ENCODE measurements around the gene RTL5. TPM values are rescaled to one million over a fixed set of nuclear protein-coding genes. Genes with fewer than 3 reads are reported as not detected.

The RTL5 gene
- total RNA-seq, 2 donors from 2014 or later: 0.33 to 0.75 TPM

- DNase-seq (ENCODE audit: low spot score) (no peak), ATAC-seq (no peak)
- no peaks in the 10 kb centered on the region for H3K36me3 Mint-ChIP-seq
- peaks cover 48 to 54% of the 10 kb centered on the region in 2 donors for H3K4me1 Mint-ChIP-seq (ENCODE audit: low read depth in 2 of 2)
- peak overlapping the region; percentile 50 for H3K4me3 Mint-ChIP-seq
- peaks cover 0 to 30% of the 10 kb centered on the region in 2 donors for H3K27me3 Mint-ChIP-seq
- H3K9me3 Mint-ChIP-seq: no peaks in the 10 kb centered on the region
- H3K27ac Mint-ChIP-seq: peak overlapping the region in 1 of 2 donors; percentile 4
Measured at GRCh38 chrX:72125331-72126047, 6.2 kb downstream of the RTL5 start.

- Mint-ChIP-seq H3K4me3 (peak overlapping the region; percentile 50), H3K4me1 (ENCODE audit: low read depth in 2 of 2) (peaks cover 55 to 62% of the 10 kb centered on the region in 2 donors), H3K9me3 (no peaks in the 10 kb centered on the region), H3K27ac (peak overlapping the region; percentile 4 to 65), H3K27me3 (peaks cover 0 to 32% of the 10 kb centered on the region in 2 donors), H3K36me3 (no peaks in the 10 kb centered on the region)
- DNase-seq (ENCODE audit: low spot score) (no peak), ATAC-seq (no peak)
Measured at GRCh38 chrX:72124540-72125201, 7.0 kb downstream of the RTL5 start.

- no peak for ATAC-seq
- no peak for DNase-seq (ENCODE audit: low spot score)
- H3K4me3 Mint-ChIP-seq: peak overlapping the region; percentile 67
- H3K36me3 Mint-ChIP-seq: no peaks in the 10 kb centered on the region
- H3K27me3 Mint-ChIP-seq: peaks cover 0 to 25% of the 10 kb centered on the region in 2 donors
- H3K9me3 Mint-ChIP-seq: no peaks in the 10 kb centered on the region
- peaks cover 55 to 60% of the 10 kb centered on the region in 2 donors for H3K4me1 Mint-ChIP-seq (ENCODE audit: low read depth in 2 of 2)
- peak overlapping the region; percentile 49 to 65 for H3K27ac Mint-ChIP-seq
Measured at GRCh38 chrX:72123471-72124185, 8.1 kb downstream of the RTL5 start.

GRCh38 chrX:72122621-72123337, 8.9 kb downstream of the RTL5 start:
- Mint-ChIP-seq H3K4me3 (peak overlapping the region; percentile 67), H3K36me3 (no peaks in the 10 kb centered on the region), H3K27me3 (peaks cover 0 to 25% of the 10 kb centered on the region in 2 donors), H3K27ac (peak overlapping the region; percentile 49 to 65), H3K9me3 (no peaks in the 10 kb centered on the region), H3K4me1 (ENCODE audit: low read depth in 2 of 2) (peaks cover 55 to 60% of the 10 kb centered on the region in 2 donors)
- no peak for ATAC-seq
- no peak for DNase-seq (ENCODE audit: low spot score)

GRCh38 chrX:72121383-72121782, 10.3 kb downstream of the RTL5 start:
- Mint-ChIP-seq H3K9me3 (no peaks in the 10 kb centered on the region), H3K36me3 (no peaks in the 10 kb centered on the region), H3K27ac (peak overlapping the region; percentile 69 to 70), H3K4me1 (ENCODE audit: low read depth in 2 of 2) (peaks cover 57 to 58% of the 10 kb centered on the region in 2 donors), H3K4me3 (peak overlapping the region; percentile 67), H3K27me3 (peaks cover 0 to 32% of the 10 kb centered on the region in 2 donors)
- DNase-seq (ENCODE audit: low spot score) (peak; percentile 70), ATAC-seq (peak; percentile 92)

- Mint-ChIP-seq H3K27me3 (peaks cover 0 to 33% of the 10 kb centered on the region in 2 donors), H3K36me3 (no peaks in the 10 kb centered on the region), H3K4me3 (peak overlapping the region; percentile 67), H3K27ac (peak overlapping the region; percentile 69 to 70), H3K9me3 (no peaks in the 10 kb centered on the region), H3K4me1 (ENCODE audit: low read depth in 2 of 2) (peaks cover 57% of the 10 kb centered on the region in 2 donors)
- ATAC-seq (peak in 1 of 2 donors; percentile 29), DNase-seq (ENCODE audit: low spot score) (no peak)
Measured at GRCh38 chrX:72120837-72121236, 10.9 kb downstream of the RTL5 start.

GRCh38 chrX:72117636-72118210, 14.0 kb downstream of the RTL5 start:
- no peak for ATAC-seq
- no peak for DNase-seq (ENCODE audit: low spot score)
- H3K4me1 Mint-ChIP-seq (ENCODE audit: low read depth in 2 of 2): peaks cover 38 to 41% of the 10 kb centered on the region in 2 donors
- H3K9me3 Mint-ChIP-seq: no peaks in the 10 kb centered on the region
- H3K36me3 Mint-ChIP-seq: no peaks in the 10 kb centered on the region
- no peak overlapping the region for H3K27ac Mint-ChIP-seq
- peaks cover 0 to 29% of the 10 kb centered on the region in 2 donors for H3K27me3 Mint-ChIP-seq
- no peak overlapping the region for H3K4me3 Mint-ChIP-seq

- Mint-ChIP-seq H3K36me3 (no peaks in the 10 kb centered on the region), H3K27ac (no peak overlapping the region), H3K4me1 (ENCODE audit: low read depth in 2 of 2) (peaks cover 26 to 30% of the 10 kb centered on the region in 2 donors), H3K4me3 (no peak overlapping the region), H3K9me3 (no peaks in the 10 kb centered on the region), H3K27me3 (peaks cover 0 to 36% of the 10 kb centered on the region in 2 donors)
- no peak for ATAC-seq
- DNase-seq (ENCODE audit: low spot score): no peak
Measured at GRCh38 chrX:72115380-72115779, 16.3 kb downstream of the RTL5 start.

- peaks cover 0 to 32% of the 10 kb centered on the region in 2 donors for H3K27me3 Mint-ChIP-seq
- no peak overlapping the region for H3K27ac Mint-ChIP-seq
- no peak overlapping the region for H3K4me3 Mint-ChIP-seq
- no peaks in the 10 kb centered on the region for H3K36me3 Mint-ChIP-seq
- H3K9me3 Mint-ChIP-seq: no peaks in the 10 kb centered on the region
- peaks cover 21 to 25% of the 10 kb centered on the region in 2 donors for H3K4me1 Mint-ChIP-seq (ENCODE audit: low read depth in 2 of 2)
- DNase-seq (ENCODE audit: low spot score) (no peak), ATAC-seq (no peak)
Measured at GRCh38 chrX:72114807-72115206, 16.9 kb downstream of the RTL5 start.

- Mint-ChIP-seq H3K36me3 (no peaks in the 10 kb centered on the region), H3K4me1 (ENCODE audit: low read depth in 2 of 2) (peaks cover 18 to 23% of the 10 kb centered on the region in 2 donors), H3K4me3 (no peak overlapping the region), H3K27me3 (peaks cover 0 to 29% of the 10 kb centered on the region in 2 donors), H3K27ac (no peak overlapping the region), H3K9me3 (no peaks in the 10 kb centered on the region)
- DNase-seq (ENCODE audit: low spot score): no peak
- ATAC-seq: no peak
Measured at GRCh38 chrX:72114306-72114705, 17.4 kb downstream of the RTL5 start.

GRCh38 chrX:72113461-72113860, 18.3 kb downstream of the RTL5 start:
- ATAC-seq: no peak
- Mint-ChIP-seq H3K27me3 (peaks cover 0 to 33% of the 10 kb centered on the region in 2 donors), H3K27ac (no peak overlapping the region), H3K4me1 (ENCODE audit: low read depth in 2 of 2) (peaks cover 22 to 28% of the 10 kb centered on the region in 2 donors), H3K4me3 (no peak overlapping the region), H3K9me3 (no peaks in the 10 kb centered on the region), H3K36me3 (no peaks in the 10 kb centered on the region)
- no peak for DNase-seq (ENCODE audit: low spot score)

GRCh38 chrX:72110876-72111708, 20.6 kb downstream of the RTL5 start:
- DNase-seq (ENCODE audit: low spot score) (no peak), ATAC-seq (no peak)
- Mint-ChIP-seq H3K9me3 (no peaks in the 10 kb centered on the region), H3K4me1 (ENCODE audit: low read depth in 2 of 2) (peaks cover 31 to 39% of the 10 kb centered on the region in 2 donors), H3K4me3 (no peak overlapping the region), H3K27me3 (peaks cover 0 to 36% of the 10 kb centered on the region in 2 donors), H3K27ac (no peak overlapping the region), H3K36me3 (no peaks in the 10 kb centered on the region)

All from natural killer cell treated with Interleukin-12 subunit alpha and Interleukin-12 subunit beta and Interleukin-15 and Interleukin-18, amount 100 ng/mL, for 72 hours (primary cell).